Endothelial cell of umbilical vein (primary cell): ENCODE data around the gene TMEM154.

Source experiments
- EZH2 ChIP-seq: IDR thresholded peaks from 2 replicates; pipeline ENCODE4 v1.6.1; 2012; ENCODE audit warnings: borderline replicate concordance, low read depth, mild to moderate bottlenecking, moderate library complexity, low read length, inconsistent platforms; ENCODE audit not compliant: severe bottlenecking
- FOS ChIP-seq: IDR thresholded peaks from 2 replicates; pipeline ENCODE4 v1.6.1; 2011; ENCODE audit warnings: mild to moderate bottlenecking, low read length, moderate library complexity, borderline replicate concordance; ENCODE audit not compliant: insufficient read depth
- MYC ChIP-seq: IDR thresholded peaks from one replicate; pipeline ENCODE4 v1.6.1; 2011; ENCODE audit warnings: mild to moderate bottlenecking, low read depth, low read length
- POLR2A ChIP-seq: IDR thresholded peaks from 2 replicates; pipeline ENCODE4 v1.6.1; 2012; ENCODE audit warnings: low read depth, mild to moderate bottlenecking, control low read depth, low read length
- POLR2AphosphoS5 ChIP-seq: IDR thresholded peaks from 2 replicates; pipeline ENCODE4 v1.6.1; 2012; ENCODE audit warnings: low read depth, mild to moderate bottlenecking, control low read depth, low read length, moderate library complexity; ENCODE audit not compliant: insufficient read depth
- TF ChIP-seq, protein P1 (sequence below), 2 donors: IDR thresholded peaks; 1 replicate in 1 of 2; 2 replicates in 1 of 2; pipeline ENCODE4 v1.5.1; 2011; ENCODE audit warnings: low read length in 2 of 2, mild to moderate bottlenecking in 2 of 2, moderate library complexity in 2 of 2, control low read depth in 1 of 2, inconsistent platforms in 1 of 2, low read depth in 1 of 2; ENCODE audit not compliant: insufficient read depth in 1 of 2; ENCODE audit errors: extremely low read depth in 1 of 2
- TF ChIP-seq, protein P2 (sequence below): IDR thresholded peaks from 2 replicates; pipeline ENCODE4 v1.6.1; 2011; ENCODE audit not compliant: insufficient read depth, insufficient read length

DNA sequence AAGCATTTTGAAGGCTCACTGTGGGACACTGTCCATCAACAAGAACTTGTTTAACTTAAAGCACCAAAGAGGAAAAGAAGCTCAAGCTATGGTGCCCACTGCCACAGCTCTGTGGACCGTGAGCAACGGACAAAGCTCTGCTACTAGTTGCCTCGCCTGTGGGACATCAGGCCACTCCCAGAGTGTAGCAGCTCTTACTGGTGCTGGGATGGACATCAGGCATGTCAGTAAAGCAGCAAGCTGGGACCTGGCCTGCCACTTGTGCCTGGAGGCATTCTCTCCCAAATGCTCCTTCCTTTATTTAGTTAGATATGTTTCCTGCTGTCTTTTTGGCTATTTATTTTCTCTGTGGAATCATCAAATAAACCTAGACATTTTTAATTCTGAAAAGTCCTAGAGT, 46.7 kb downstream of the TMEM154 start:
- no peak for TF ChIP-seq POLR2A
- no peak for TF ChIP-seq FOS
- no peak for TF ChIP-seq EZH2
- TF ChIP-seq, protein P1, sequence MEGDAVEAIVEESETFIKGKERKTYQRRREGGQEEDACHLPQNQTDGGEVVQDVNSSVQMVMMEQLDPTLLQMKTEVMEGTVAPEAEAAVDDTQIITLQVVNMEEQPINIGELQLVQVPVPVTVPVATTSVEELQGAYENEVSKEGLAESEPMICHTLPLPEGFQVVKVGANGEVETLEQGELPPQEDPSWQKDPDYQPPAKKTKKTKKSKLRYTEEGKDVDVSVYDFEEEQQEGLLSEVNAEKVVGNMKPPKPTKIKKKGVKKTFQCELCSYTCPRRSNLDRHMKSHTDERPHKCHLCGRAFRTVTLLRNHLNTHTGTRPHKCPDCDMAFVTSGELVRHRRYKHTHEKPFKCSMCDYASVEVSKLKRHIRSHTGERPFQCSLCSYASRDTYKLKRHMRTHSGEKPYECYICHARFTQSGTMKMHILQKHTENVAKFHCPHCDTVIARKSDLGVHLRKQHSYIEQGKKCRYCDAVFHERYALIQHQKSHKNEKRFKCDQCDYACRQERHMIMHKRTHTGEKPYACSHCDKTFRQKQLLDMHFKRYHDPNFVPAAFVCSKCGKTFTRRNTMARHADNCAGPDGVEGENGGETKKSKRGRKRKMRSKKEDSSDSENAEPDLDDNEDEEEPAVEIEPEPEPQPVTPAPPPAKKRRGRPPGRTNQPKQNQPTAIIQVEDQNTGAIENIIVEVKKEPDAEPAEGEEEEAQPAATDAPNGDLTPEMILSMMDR (IDR thresholded peaks at IDR 0.05; ENCODE audit: extremely low read depth in 1 of 2, insufficient read depth in 1 of 2, low read depth in 1 of 2, low read length in 2 of 2): no peak
- TF ChIP-seq MYC: no peak
- TF ChIP-seq POLR2AphosphoS5: no peak
- TF ChIP-seq, protein P2, sequence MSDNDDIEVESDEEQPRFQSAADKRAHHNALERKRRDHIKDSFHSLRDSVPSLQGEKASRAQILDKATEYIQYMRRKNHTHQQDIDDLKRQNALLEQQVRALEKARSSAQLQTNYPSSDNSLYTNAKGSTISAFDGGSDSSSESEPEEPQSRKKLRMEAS: no peak
